Measurements from ENCODE around the gene CDS2.

CDS2 gene

GRCh38 chr20:5155404-5155803 lies 28.6 kb downstream of the CDS2 start:
- DNase-seq (ENCODE audit: low read depth): no peak
- TF ChIP-seq, protein P1, sequence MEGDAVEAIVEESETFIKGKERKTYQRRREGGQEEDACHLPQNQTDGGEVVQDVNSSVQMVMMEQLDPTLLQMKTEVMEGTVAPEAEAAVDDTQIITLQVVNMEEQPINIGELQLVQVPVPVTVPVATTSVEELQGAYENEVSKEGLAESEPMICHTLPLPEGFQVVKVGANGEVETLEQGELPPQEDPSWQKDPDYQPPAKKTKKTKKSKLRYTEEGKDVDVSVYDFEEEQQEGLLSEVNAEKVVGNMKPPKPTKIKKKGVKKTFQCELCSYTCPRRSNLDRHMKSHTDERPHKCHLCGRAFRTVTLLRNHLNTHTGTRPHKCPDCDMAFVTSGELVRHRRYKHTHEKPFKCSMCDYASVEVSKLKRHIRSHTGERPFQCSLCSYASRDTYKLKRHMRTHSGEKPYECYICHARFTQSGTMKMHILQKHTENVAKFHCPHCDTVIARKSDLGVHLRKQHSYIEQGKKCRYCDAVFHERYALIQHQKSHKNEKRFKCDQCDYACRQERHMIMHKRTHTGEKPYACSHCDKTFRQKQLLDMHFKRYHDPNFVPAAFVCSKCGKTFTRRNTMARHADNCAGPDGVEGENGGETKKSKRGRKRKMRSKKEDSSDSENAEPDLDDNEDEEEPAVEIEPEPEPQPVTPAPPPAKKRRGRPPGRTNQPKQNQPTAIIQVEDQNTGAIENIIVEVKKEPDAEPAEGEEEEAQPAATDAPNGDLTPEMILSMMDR (conservative IDR thresholded peaks at IDR 0.05; ENCODE audit: control insufficient read depth, insufficient read depth, low read depth, low read length): no peak

GRCh38 chr20:5156675-5157448 lies 30.1 kb downstream of the CDS2 start:
- no peak overlapping the region for H3K4me3 ChIP-seq (ENCODE audit: control insufficient read depth, low read depth, low read length)
- TF ChIP-seq, protein P1 (conservative IDR thresholded peaks at IDR 0.05; ENCODE audit: control insufficient read depth, insufficient read depth, low read depth, low read length): no peak
- peak; percentile 80 for DNase-seq (ENCODE audit: low read depth)

More at GRCh38 chr20:5155404-5155803, 28.6 kb downstream of the CDS2 start:
- H3K4me3 ChIP-seq (ENCODE audit: control insufficient read depth, low read depth, low read length): no peak overlapping the region

GRCh38 chr20:5159928-5160327 lies 33.1 kb downstream of the CDS2 start:
- H3K4me3 ChIP-seq (ENCODE audit: control insufficient read depth, low read depth, low read length): no peak overlapping the region
- no peak for DNase-seq (ENCODE audit: low read depth)
- TF ChIP-seq, protein P1 (conservative IDR thresholded peaks at IDR 0.05; ENCODE audit: control insufficient read depth, insufficient read depth, low read depth, low read length): no peak

- H3K4me3 ChIP-seq (ENCODE audit: control insufficient read depth, low read depth, low read length): no peak overlapping the region
- DNase-seq (ENCODE audit: low read depth): no peak
- TF ChIP-seq, protein P1 (conservative IDR thresholded peaks at IDR 0.05; ENCODE audit: control insufficient read depth, insufficient read depth, low read depth, low read length): no peak
These were observed 34.1 kb downstream of the CDS2 start for GRCh38 chr20:5160882-5161281.

GRCh38 chr20:5161536-5162164 lies 34.8 kb downstream of the CDS2 start:
- TF ChIP-seq, protein P1 (conservative IDR thresholded peaks at IDR 0.05; ENCODE audit: control insufficient read depth, insufficient read depth, low read depth, low read length): no peak
- no peak for DNase-seq (ENCODE audit: low read depth)
- no peak overlapping the region for H3K4me3 ChIP-seq (ENCODE audit: control insufficient read depth, low read depth, low read length)

DNA sequence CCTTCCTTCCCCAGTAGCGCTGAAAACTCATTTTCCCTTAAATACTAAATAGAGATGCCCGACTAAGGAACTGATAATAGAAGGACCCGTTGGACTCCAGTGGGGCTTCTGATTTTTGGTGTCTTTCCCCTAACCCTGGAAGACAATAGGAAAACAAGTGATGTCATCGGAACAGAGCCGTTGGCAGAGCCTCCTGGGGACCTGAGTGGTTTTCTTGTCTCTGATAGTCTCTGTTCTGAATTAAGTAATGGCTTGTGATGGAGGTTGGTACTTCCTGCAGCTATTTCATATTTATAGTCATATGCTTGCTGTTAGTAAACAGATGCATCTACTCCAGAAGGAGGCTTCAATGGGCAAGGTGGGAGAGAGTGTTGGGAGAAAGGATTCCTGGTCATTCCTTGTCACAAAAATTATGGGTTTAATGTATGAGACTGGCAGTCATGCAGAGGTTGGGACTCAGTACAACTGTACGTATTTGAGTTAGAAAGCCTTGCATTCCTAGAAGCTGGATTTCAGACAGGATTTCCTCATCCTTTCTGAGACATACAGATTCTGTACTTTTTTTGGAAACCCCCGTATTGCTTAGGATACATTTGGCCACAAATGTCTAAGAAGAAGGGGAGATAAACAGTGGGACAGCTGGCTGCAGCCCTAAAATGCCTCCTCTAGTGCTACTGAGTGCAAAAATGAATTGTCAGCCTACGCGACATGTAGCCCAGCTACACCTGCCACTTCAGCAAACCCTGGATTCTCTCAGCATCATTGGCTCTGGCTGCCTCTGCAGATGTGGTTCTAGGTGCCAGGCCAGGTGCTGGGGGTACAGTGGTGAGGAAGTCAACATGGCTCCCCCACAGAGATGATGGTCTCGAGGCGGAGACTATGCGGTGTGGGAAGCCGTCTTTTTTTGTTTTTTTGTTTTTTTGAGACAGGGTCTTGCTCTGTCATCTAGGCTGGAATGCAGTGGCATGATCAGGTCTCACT lies 38.1 kb downstream of the CDS2 start:
- no peak overlapping the region for H3K4me3 ChIP-seq (ENCODE audit: control insufficient read depth, low read depth, low read length)
- TF ChIP-seq, protein P1 (conservative IDR thresholded peaks at IDR 0.05; ENCODE audit: control insufficient read depth, insufficient read depth, low read depth, low read length): no peak
- DNase-seq (ENCODE audit: low read depth): no peak
